Mucosa of gallbladder (tissue), 1 donor: Measurements from ENCODE around the gene DIRAS1. TPM values are rescaled to one million over a fixed set of nuclear protein-coding genes. Genes with fewer than 3 reads are reported as not detected.
"Not testable (repeated sequence)": the region's sequence is repeated elsewhere in the genome, so short reads cannot be mapped to it uniquely, and the experiment has no call there.

Source experiments
- DNase-seq: peaks from one replicate; pipeline ENCODE4 v3.0.0-alpha.2; 2020; ENCODE audit warnings: low spot score
- total RNA-seq: library from RNA; stranded (reverse); gene quantifications from one replicate; pipeline ENCODE4 v1.2.1, GENCODE V29; 2021
- donor health status: DM: no; HTN: no; CAD: no.

Gene DIRAS1
- total RNA-seq, 1 donor from 2014 or later, result 0.75 TPM

DNA sequence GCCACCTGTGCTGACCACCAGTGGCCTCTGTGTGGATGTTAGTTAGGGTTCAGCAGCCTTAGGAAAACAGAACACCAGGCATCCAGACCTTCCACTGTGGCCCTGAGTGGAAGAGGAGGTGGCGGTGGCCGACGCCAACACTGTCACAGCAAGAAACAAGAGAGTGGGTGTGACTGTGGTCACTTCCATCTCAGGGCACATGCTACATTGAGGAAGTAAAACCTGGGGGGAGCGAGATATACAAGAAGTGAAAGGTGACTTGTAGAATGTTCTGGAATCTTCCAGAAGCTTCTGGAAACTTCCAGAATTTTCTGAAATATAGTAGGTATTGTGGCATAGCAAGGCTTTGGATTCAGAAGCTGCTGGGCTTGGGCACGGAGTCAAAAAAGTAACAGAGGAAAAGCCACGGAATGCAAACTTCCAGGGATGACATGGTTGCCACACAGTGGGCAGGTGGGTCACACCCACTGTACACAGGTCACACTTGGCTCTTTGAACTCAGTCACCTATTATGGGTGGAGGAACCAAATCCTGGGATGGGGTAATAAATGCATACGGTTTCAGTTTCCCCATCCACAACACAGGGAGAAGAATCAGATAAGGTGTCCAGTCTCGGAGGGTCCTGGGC lies 43.0 kb downstream of the DIRAS1 start:
- no peak for DNase-seq

DNA sequence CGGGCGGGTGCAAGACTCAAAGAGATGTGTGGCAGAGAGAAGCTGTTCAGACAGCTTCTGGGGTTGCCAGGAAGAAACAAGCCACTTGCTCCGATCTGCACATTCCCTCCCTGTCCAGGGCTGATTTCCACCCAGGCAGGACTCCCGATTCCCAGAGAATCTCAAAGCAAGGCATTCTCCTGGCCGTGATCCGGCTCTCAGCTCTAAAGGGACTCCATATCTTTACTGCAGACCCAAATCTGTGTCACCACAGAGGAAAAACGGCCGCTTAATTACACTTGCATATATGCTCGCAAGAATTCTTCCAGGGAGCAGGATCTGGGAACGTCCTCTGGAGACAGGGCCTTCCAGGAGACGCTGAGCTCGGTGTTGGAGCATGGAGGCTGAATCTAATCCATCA lies 44.3 kb downstream of the DIRAS1 start:
- no peak for DNase-seq

DNA sequence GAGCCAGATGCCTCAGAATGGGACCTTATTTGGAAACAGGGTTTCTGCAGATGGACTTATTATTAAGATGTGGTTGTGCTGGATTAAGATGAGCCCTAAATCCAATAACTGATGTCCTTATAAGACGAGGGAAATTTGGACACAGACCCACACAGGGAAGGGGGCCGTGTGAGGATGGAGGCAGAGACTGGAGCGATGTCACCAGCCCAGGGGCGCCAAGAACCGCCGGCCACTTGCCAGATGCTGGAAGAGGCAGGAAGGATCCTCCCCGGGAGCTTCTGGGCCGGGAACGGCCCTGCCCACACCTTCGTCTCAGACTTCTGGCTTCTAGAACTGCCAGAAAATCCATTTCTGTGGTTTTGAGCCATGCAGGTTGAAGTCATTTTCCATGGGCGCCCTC lies 45.3 kb downstream of the DIRAS1 start:
- no peak for DNase-seq

DNA sequence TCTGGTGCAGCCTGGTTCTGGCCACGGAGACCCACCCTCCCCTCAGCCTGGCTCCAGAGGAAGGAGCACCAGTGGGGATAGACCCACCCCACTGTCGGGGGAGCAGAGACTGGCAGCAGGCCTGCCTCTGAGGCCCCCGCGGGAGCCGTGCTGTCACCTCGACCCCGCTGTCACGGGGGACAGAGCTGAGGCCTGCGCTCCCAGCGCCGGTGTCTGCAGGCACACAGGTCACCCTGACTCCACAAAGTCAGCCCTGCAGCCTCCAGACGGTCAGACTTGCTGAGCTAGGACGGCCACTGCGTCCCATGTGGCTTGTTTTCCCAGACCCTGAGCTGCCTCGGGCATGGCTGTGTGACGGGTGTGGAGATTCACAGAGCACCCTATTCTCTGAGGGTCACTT lies 51.0 kb downstream of the DIRAS1 start:
- no peak for DNase-seq

DNA sequence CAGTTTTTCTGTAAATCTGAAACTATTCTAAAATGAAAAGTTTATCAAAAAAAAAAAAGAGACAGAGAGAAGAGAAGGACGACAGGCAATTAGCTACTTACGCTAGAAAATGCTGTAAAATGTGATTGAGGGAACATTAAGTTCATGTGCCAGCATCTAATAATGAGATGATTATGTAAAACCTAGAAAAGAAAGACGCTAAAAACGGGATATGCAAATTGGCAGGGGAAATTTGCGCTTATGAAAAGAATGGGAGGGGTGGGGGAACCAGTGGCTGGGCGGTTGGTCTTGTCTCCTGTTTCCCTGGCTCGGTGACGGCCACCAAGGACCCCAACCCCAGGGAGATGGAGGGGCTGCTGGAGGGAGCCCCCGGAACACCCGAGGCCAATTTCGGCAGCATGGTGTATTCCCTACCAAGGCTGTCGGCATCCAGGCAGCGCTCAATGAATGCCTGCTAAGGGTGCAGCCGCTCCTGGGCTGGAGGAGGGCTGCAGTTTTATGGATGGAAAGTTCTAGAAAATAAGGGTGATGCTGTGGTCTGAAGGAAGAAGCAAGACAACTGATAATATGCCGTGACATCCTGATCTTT lies 52.9 kb downstream of the DIRAS1 start:
- no peak for DNase-seq

DNA sequence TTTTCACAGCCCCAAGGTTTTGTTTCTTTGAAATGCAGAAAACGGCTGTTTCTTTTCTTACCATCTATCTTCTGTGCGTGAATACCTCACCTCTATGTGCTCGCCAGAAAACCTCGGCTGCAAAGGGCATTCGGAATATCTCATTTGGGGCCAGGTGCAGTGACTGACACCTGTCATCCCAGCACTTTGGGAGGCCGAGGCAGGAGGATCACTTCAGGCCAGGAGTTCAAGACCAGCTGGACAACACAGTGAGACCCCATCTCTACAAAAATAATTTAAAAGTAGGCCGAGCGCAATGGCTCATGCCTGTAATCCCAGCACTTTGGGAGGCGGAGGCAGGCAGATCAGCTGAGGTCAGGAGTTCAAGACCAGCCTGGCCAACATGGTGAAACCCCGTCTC lies 53.8 kb downstream of the DIRAS1 start:
- DNase-seq, result not testable (repeated sequence)

DNA sequence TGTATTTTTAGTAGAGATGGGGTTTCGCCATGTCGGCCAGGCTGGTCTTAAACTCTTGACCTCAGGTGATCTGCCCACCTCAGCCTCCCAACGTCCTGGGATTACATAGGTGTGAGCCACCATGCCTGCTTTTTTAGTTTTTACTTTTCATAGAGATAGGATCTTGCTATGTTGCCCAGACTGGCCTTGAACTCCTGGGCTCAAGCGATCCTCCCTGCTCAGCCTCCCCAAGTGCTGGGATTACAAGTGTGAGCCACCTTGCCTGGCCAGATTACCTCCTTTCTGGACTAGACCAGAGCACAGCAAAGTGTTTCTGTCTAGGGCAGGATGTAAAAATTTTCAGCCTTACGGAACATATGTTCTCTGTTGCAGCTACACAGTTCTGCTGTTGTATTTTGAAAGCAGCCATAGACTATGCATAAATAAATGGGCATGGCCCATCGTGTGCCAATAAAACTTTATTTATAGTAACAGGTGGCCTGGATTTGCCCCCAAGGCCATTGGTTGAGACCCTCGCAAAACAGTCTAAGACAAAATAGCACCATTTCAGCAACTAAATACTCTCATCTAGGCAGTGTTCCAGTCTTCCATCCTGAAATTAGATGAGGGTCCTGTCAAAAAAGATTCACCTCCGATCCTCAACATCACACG lies 54.7 kb downstream of the DIRAS1 start:
- no peak for DNase-seq

DNA sequence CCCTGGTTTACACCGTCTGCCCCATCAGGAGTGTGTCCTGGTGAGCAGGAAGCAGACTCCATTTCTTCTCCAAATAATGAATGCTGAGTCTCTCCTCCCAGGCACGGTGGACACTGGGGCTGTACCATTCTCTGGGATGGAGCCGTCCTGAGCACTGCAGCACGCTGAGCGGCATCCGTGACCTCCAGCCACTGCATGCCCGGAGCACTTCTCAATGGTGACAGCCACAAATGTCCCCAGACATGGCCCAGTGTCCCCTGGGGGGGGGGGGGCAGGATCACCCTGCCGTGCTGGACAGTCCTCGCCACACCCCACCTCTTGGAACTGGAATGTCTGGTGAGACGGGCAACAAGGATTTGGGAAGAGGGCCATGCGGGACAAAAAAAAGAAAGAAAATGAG lies 56.1 kb downstream of the DIRAS1 start:
- DNase-seq, result no peak

Other genes with a start within 250 kb of the DIRAS1 start
- 59.8 TPM for gene GADD45B, start 245.2 kb downstream of the DIRAS1 start, total RNA-seq
- 12.4 TPM for gene GNG7, start 18.7 kb downstream of the DIRAS1 start, total RNA-seq
- gene SLC39A3, start 18.6 kb upstream of the DIRAS1 start, total RNA-seq, result 33.8 TPM
- 54.0 TPM for gene SGTA, start 61.9 kb upstream of the DIRAS1 start, total RNA-seq
- gene THOP1, start 64.1 kb upstream of the DIRAS1 start, total RNA-seq, result 44.5 TPM
- 4.6 TPM for gene ZNF554, start 98.5 kb upstream of the DIRAS1 start, total RNA-seq
- 5.8 TPM for gene ZNF555, start 120.1 kb upstream of the DIRAS1 start, total RNA-seq
- not detected for gene ZNF556, start 146.0 kb upstream of the DIRAS1 start, total RNA-seq
- 6.0 TPM for gene ZNF57, start 179.6 kb upstream of the DIRAS1 start, total RNA-seq
- gene ZNF77, start 223.6 kb upstream of the DIRAS1 start, total RNA-seq, result 2.8 TPM